Upper lobe of right lung (tissue), 1 donor: ENCODE measurements around the gene TUBA1A. TPM values are rescaled to one million over a fixed set of nuclear protein-coding genes. Genes with fewer than 3 reads are reported as not detected.
A peak's percentile ranks its signal among the peaks of the same experiment; 100 is the strongest.

Source experiments
- ATAC-seq: fragments of 200-7000 bp; cut with Tn5 transposase; one replicate; pipeline ENCODE4 v1.9.1; 2020; ENCODE audit warnings: mild to moderate bottlenecking, moderate library complexity
- DNase-seq: peaks from one replicate; pipeline ENCODE4 v3.0.0-alpha.2; 2020
- H3K27ac ChIP-seq: fragments of 200-600 bp; one replicate; pipeline ENCODE4 v1.8.0; 2022
- H3K27me3 ChIP-seq: fragments of 200-600 bp; one replicate; pipeline ENCODE4 v1.8.0; 2022; ENCODE audit warnings: mild to moderate bottlenecking
- H3K36me3 ChIP-seq: fragments of 200-600 bp; one replicate; pipeline ENCODE4 v1.8.0; 2022
- H3K4me1 ChIP-seq: fragments of 200-600 bp; one replicate; pipeline ENCODE4 v1.8.0; 2022
- H3K4me3 ChIP-seq: fragments of 200-600 bp; one replicate; pipeline ENCODE4 v1.8.0; 2022; ENCODE audit warnings: mild to moderate bottlenecking
- H3K9me3 ChIP-seq: fragments of 200-600 bp; one replicate; pipeline ENCODE4 v1.8.0; 2022
- CTCF ChIP-seq: fragments of 200-600 bp; IDR thresholded peaks from one replicate; pipeline ENCODE4 v1.8.0; 2022; ENCODE audit warnings: antibody characterized with exemption
- intact Hi-C: fragments of 100-400 bp; cut with DNase I; formaldehyde crosslinking; loops from one replicate; pipeline ENCODE4 v1.11.0; 2022
- long read RNA-seq: library from polyadenylated mRNA; unstranded; transcript quantifications from one replicate; pipeline ENCODE4 v2.0.0, GENCODE V29; 2021
- total RNA-seq: library from RNA; stranded (reverse); fragmentation: NEBNext Ultra II Directional; extraction: Animal tissue kit (Norgen Biotek cat#: 25700); gene quantifications from one replicate; pipeline ENCODE4 v1.2.1, GENCODE V29; 2021
- donor health status: DM: no; HTN: yes; CAD: no; lungs with severe emphysema.

The TUBA1A gene
- 90.8 TPM for total RNA-seq
- long read RNA-seq, transcript TUBA1A-202 (4 exons, 1,915 nt): major isoform, 184 of 229 reads
- long read RNA-seq, transcript TUBA1A-201 (4 exons, 1,887 nt): minor isoform, 14 of 229 reads
- long read RNA-seq, transcript TUBA1A-207 (3 exons, 1,384 nt): minor isoform, 12 of 229 reads
- long read RNA-seq, partial matches to known transcripts: 1 of 229 reads
- long read RNA-seq, other reads (novel, unspliced or antisense): 17 of 229 reads

DNA sequence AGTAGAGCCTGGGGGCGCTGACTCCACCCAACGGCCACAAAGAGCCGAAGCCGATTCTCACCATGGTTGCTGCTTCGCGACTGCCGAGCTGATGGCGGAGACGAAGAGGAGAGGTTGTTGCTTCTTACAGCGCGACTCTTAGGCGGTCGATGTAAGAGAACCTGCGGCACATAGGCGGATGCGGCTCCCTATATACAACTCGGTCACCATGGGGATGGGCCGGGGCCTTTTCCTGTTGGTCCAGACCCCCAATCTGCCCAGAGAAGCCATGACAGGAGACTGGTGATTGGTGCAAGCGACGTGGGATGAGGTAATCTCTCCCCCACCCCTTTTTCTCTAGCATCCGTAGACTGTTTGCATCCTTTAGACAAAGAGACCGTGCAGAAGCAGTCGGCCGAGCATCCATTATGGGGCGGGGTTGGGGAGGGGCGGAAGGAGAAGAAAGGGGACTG is at the start of gene TUBA1A:
TUBA1A (minus strand) TSS at position 165 of the 452 bp plus-strand sequence; CDS start at position 64, 101 bp downstream.
- Histone ChIP-seq H3K4me1 (peaks cover 15% of the 10 kb centered on the region), H3K27me3 (no peaks in the 10 kb centered on the region), H3K4me3 (peak within 1 kb of the TSS; percentile 67), H3K36me3 (peaks cover 27% of the 10 kb centered on the region), H3K9me3 (no peaks in the 10 kb centered on the region), H3K27ac (peak within 1 kb of the TSS; percentile 97)
- TF ChIP-seq CTCF: no peak
- ATAC-seq (peak; percentile 93), DNase-seq (peak; percentile 91)
- intact Hi-C loops: no loop called here

DNA sequence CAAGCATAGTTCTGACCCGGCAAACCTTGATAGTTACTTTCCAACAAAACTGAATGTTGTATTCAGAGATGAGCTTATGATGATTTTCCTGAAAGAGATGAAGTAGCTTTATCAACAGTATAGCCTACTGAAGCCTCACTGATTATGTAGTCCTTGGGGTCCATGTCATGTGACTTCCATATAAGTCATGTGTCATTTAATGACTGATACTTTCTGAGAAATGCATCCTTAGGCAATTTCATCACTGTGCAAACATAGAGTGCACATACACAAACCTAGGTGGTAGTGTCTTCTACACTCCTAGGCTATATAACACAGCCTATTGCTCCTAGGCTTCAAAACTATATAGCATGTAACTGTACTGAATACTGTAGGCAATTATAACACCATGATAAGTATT is 47.5 kb upstream of the TUBA1A start:
- H3K27me3 ChIP-seq: no peaks in the 10 kb centered on the region
- no peak for DNase-seq
- no peak overlapping the region for H3K27ac ChIP-seq
- no peak for ATAC-seq
- no peak overlapping the region for H3K4me3 ChIP-seq
- no peak for TF ChIP-seq CTCF
- H3K4me1 ChIP-seq: peaks cover 21% of the 10 kb centered on the region
- intact Hi-C loops: loop anchor here (10.0 kb wide), 1 partner anchor 102 kb away; the partner anchor contains the start of gene TUBA1B
- H3K9me3 ChIP-seq: no peaks in the 10 kb centered on the region
- H3K36me3 ChIP-seq: no peaks in the 10 kb centered on the region

- H3K9me3 ChIP-seq: no peaks in the 10 kb centered on the region
- intact Hi-C loops: loop anchor here (10.0 kb wide), 1 partner anchor 99 kb away; the partner anchor contains the start of gene TUBA1B
- H3K27me3 ChIP-seq: no peaks in the 10 kb centered on the region
- DNase-seq: peak; percentile 88
- TF ChIP-seq CTCF: no peak
- peak overlapping the region; percentile 95 for H3K27ac ChIP-seq
- peak overlapping the region; percentile 61 for H3K4me3 ChIP-seq
- peak; percentile 79 for ATAC-seq
- H3K4me1 ChIP-seq: peaks cover 21% of the 10 kb centered on the region
- H3K36me3 ChIP-seq: no peaks in the 10 kb centered on the region
Observed at GRCh38 chr12:49233842-49234526, 45.1 kb upstream of the TUBA1A start.

DNA sequence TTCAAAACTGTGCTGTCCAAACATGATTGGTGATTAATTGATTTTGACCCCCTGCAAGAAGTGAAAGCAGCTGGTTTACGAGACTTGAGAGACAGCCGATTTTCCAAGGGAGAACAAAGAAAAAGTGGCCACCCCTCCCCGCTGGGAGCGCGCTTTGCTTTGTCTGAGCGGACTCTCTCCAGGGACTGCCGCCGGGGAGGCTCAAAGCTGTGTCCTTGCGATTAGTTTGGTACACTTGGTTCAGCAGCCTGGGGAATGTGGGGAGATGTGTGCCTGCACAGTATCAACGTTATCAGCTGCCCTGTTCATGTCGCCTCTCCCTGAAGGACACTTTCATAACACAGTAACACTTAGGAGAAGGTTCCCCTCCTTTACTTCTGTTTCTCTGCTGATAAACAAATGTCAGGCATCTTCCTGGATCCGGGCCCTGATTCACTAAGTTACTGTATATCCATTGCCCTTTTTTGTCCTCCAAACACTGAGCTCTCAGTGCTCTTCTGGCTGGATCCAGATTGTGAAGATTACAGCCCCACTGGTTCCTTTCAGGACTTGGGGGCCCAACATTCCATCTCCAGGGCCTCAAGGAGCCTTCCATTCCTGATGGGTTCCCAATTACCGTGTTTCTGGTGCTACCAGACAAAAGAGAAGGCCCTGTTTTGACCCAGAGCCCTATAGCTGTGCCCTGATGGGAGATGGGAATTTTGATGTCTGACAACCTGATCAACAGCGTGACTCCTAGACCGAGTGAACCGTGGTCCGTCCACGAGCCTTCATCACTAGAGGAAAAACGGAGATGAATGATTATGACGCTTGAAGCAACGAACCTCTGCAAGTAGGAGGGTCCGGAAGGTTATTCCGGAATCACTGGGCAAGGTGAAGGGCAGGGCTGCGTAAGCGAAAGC is 44.3 kb upstream of the TUBA1A start:
- no peak for ATAC-seq
- peaks cover 21% of the 10 kb centered on the region for H3K4me1 ChIP-seq
- peak overlapping the region; percentile 19 for H3K4me3 ChIP-seq
- H3K27ac ChIP-seq: peak overlapping the region; percentile 95
- H3K36me3 ChIP-seq: no peaks in the 10 kb centered on the region
- peak; percentile 71 for DNase-seq
- intact Hi-C loops: loop anchor here (10.0 kb wide), 1 partner anchor 98 kb away; the partner anchor contains the start of gene TUBA1B
- no peaks in the 10 kb centered on the region for H3K9me3 ChIP-seq
- H3K27me3 ChIP-seq: no peaks in the 10 kb centered on the region
- no peak for TF ChIP-seq CTCF

- no peaks in the 10 kb centered on the region for H3K9me3 ChIP-seq
- TF ChIP-seq CTCF: no peak
- DNase-seq: no peak
- intact Hi-C loops: loop anchor here (10.0 kb wide), 1 partner anchor 97 kb away; the partner anchor contains the start of gene TUBA1B
- H3K36me3 ChIP-seq: no peaks in the 10 kb centered on the region
- ATAC-seq: no peak
- peak overlapping the region; percentile 95 for H3K27ac ChIP-seq
- H3K4me3 ChIP-seq: no peak overlapping the region
- H3K4me1 ChIP-seq: peaks cover 21% of the 10 kb centered on the region
- H3K27me3 ChIP-seq: no peaks in the 10 kb centered on the region
Observed at GRCh38 chr12:49231878-49232655, 43.2 kb upstream of the TUBA1A start.
